NCI-H2227 treated with DMSO at 0.1 percent for 48 hours (cell line): Measurements from ENCODE around the gene NACC1.
"Not testable (repeated sequence)": the region's sequence is repeated elsewhere in the genome, so short reads cannot be mapped to it uniquely, and the experiment has no call there.

ENCODE experiments used
- DNase-seq: peaks from one replicate; lab custom pipeline; 2025; lab: John Stamatoyannopoulos, UW

Gene NACC1

DNA sequence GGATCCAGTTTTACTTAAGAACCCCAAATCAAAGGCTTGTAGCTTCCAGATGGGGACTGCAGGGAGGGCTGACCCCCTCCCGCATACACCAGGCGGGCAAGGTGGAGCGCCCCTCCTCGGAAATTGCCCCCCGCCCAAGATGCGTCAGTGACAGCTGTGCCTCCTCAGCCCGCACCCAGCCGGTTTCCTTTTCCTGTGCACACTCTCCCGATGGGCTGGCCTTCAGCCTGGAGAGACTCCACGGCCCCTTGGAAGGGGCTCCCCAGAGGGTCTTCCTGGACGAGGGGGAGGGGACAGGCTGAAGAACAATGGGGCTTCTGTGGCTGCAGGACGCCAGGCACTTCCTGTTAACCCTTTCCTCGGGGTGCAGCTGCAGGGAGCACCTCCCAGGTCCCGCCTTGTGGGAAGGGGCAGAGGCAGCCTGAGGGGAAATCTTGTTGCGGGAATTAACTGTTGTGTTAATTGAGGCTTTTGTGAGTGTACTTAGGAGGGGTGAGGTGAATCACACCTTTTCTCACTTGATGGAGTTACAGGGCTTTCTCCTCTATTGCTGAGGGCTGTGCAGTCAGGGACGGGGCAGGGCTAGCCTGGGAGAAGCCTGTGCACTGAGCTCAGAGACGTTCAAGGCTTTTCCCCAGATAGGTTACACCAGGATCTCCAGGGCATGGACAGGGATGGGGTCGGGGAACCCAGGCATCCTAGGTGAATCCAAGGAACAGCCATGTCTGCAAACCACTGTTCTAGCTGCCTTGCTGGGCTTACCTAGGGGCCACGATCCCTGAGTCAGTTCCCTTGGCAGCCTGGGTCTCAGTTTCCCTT lies 46.5 kb downstream of the NACC1 start:
- peak; percentile 15 for DNase-seq

DNA sequence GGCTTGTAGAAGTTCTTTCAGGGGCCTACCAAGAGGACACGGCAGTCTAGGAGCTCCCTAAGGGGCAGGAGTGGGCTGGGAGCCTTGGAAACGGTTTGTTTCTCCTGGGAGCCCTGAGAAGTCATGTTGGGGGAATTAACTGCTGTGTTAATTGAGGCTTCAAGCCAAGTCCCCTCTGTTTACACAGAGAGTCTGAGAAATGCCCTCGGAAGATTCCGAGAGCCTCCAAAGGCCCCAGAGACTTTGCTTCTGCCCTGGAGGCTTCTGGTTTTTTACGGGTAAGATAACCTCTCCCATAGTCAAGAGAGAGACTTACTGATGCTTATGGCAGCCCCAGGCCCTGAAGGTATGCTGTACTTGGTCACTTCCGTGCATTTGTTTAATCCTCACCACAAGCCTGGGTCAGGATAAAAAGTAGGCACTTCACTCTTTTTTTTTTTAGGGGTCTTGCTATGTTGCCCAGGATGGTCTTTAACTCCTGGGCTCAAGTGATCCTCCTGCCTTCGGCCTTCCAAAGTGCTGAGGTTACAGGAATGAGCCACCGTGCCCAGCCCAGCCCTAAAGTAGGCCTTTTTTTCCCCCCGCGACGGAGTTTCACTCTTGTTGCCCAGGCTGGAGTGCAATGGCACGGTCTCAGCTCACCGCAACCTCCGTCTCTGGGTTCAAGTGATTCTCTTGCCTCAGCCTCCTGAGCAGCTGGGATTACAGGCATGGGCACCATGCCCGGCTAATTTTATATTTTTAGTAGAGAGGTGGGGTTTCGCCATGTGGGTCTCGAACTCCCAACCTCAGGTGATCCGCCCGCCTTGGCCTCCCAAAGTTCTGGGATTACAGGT lies 47.3 kb downstream of the NACC1 start:
- no peak for DNase-seq

DNA sequence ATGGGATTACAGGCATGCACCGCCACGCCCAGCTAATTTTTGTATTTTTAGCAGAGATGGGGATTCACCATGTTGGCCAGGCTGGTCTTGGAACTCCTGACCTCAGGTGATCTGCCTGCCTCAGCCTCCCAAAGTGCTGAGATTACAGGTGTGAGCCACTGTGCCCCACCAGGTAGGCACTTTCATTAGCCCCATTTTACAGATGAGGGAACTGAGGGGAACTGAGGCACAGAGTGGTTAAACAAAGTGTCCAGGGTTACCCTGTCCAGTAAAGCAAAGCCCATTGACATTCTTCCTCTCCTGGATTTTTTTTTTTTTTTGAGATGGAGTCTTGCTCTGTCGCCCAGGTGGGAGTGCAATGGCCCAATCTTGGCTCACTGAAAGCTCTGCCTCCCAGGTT lies 48.1 kb downstream of the NACC1 start:
- not testable (repeated sequence) for DNase-seq

DNA sequence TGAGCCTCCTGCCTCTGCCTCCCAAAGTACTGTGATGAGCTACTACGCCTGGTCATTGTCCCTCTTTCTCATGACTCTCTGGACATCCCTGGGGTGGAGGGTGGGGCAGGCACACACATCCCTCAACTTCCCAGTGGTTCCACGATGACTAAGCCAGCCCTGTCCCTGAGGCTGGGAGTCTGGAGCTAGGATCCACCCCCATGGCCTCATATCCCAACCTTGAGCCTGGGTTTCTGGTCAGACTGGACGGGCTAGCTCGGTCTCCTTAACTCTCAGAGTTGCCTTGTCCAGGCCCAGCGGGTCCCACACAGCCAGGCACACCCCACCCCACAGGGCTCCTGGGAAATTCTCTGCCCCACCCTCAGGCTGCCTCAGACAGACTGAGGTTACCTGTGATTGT lies 51.7 kb downstream of the NACC1 start:
- no peak for DNase-seq

DNA sequence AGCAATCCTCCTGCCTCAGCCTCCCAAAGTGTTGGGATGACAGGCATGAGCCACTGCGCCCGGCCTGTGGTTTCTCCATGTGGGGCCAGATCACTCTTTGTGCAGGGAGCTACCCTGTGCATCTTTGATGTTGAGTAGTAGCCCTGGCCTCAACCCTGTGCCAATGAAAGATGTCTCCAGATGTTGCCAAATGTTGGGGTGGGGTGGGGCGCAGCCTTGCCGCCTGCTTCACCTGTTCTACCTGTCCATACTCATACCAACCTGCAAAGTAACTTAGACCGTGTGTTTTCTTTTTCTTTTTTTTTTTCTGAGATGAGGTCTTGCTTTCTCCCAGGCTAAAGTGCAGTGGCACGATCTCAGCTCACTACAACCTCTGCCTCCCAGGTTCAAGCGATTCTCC lies 53.1 kb downstream of the NACC1 start:
- DNase-seq = no peak

- DNase-seq = no peak
These were observed 54.5 kb downstream of the NACC1 start for GRCh38 chr19:13172346-13173138.

DNA sequence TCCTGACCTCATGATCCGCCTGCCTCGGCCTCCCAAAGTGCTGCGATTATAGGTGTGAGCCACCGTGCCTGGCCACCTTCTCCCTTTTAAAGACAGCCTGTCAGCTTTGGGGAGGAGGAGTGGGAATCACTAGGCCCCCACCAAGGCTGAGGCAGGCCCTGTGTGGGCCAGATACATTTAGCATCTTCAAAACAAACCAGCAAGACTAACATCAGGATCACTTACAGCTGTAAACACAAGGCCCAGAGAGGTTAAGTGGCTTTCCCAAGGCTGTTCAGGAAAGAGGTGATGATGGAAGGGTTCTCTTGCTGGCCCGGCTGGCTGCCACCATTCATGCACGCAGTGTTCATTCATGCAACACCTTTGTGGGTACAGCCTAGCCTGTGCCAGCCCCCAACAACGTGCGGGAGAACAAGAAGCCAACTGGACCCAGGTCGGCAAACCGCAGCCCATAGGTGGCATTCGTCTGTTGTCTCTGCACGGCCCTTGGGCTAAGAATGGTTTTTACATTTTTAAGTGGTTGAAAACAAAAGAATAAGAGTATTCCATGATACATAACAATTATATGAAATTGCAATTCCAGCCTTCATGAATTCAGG lies 55.2 kb downstream of the NACC1 start:
- DNase-seq = no peak

DNA sequence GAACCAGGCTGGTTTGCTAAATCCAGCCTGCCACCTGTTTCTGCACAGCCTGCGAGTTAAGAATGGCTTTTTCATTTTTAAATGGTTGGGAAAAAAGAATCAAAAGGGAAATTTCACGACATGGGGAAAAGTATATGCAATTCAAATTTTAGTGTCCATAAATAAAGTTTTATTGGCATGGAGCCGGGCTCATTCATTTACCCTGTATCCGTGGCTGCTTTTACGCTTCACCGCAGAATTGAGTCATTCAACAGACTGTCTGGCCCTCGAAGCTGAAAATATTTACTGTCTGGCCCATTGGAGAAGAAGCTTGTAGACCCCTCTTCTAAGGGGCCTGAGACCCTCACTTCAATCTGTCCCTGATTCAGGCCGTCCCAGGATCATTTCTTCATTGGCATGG lies 58.3 kb downstream of the NACC1 start:
- DNase-seq = no peak

DNA sequence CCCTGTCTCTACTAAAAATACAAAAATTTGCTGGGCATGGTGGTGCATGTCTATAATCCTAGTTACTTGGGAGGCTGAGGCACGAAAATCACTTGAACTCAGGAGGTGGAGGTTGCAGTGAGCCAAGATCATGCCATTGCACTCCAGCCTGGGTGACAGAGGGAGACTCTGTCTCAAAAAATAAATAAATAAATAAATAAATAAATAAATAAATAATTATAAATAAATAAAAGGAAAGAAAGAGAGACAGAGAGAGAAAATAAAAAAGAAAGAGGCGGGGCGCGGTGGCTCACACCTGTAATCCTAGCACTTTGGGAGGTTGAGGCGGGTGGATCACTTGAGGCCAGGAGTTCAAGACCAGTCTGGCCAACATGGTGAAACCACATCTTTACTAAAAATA lies 59.5 kb downstream of the NACC1 start:
- DNase-seq = not testable (repeated sequence)

- not testable (repeated sequence) for DNase-seq
These were observed 60.2 kb downstream of the NACC1 start for GRCh38 chr19:13178291-13178690.

DNA sequence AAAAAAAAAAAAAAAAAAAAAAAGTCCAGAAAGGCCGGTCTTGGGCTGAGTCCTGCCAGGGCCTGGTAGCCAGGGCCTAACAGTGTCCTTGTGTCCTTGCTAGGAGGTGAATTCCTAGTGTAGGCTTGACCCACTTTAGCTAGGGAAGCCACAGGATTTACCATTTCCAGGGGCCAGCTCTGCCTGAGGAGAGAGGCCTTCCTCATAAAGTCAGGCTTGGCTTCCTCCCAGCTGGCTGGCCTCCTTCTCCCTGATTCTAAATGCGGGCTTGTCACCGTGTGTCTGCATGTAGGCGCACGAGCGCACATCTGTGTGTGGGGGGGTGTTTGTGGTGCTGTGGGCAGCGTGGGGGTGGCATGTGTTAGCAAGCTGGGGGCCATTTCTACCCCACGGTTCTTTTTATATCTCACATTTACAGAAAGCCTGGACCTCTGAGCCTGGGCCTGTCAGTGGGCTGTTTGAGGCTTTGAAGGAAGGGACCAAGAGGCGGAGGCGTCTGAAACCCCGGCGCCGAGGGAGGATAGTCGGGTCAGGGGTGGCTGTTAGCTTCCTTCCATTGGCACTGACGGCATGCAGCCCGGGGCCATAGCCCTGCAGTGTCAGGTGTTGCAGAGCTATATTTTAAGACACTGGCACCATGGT lies 63.8 kb downstream of the NACC1 start:
- no peak for DNase-seq

DNA sequence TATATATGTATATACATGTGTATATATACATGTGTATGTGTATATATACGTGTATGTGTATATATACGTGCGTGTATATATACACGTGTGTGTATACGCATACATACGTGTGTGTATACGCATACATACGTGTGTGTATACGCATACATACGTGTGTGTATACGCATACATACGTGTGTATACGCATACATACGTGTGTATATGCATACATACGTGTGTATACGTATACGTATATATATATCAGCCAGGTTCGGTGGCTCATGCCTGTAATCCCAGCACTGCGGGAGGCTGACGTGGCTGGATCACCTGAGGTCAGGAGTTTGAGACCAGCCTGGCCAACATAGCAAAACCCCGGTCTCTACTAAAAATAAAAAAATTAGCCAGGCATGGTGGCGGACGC lies 66.9 kb downstream of the NACC1 start:
- DNase-seq = not testable (repeated sequence)

DNA sequence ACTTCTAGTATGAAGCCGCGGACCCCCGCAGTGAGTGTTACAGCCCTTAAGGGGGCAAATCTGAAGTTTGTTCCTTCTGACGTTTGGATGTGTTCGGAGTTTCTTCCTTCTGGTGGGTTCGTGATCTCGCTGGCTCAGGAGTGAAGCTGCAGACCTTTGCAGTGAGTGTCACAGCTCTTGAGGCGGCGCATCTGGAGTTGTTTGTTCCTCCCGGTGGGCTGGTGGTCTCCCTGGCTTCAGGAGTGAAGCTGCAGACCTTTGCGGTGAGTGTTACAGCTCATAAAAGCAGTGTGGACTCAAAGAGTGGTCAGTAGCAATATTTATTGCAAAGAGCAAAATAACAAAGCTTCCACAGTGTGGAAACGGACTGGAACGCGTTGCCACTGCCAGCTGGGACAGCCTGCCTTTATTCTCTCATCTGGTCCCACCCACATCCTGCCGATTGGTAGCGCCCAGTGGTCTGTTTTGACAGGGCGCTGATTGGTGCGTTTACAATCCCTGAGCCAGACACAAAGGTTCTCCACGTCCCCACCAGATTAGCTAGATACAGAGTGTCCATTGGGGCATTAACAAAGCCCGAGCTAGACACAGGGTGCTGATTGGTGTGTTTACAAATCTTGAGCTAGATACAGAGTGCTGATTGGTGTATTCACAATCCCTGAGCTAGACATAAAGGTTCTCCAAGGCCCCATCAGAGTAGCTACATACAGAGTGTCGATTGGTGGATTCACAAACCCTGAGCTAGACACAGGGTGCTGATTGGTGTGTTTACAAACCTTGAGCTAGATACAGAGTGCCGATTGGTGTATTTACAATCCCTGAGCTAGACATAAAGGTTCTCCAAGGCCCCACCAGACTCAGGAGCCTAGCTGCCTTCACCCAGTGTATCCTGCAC lies 67.9 kb downstream of the NACC1 start:
- DNase-seq = not testable (repeated sequence)

- not testable (repeated sequence) for DNase-seq
These were observed 68.6 kb downstream of the NACC1 start for GRCh38 chr19:13186688-13187087.

GRCh38 chr19:13187419-13187818 lies 69.4 kb downstream of the NACC1 start:
- no peak for DNase-seq

GRCh38 chr19:13189600-13189999 lies 71.5 kb downstream of the NACC1 start:
- DNase-seq = no peak
